Bronchial epithelial cell (primary cell): ENCODE measurements around the gene POLR2H. TPM values are rescaled to one million over a fixed set of nuclear protein-coding genes. Genes with fewer than 3 reads are reported as not detected.

ENCODE experiments used
- DNase-seq: peaks from one replicate; pipeline ENCODE4 v3.0.0-alpha.2; 2010; ENCODE audit warnings: low read depth
- FAIRE-seq: peaks from 2 replicates; lab custom pipeline; 2011; peaks lifted over from hg19 to GRCh38; lab: Jason Lieb, UNC
- H3K27me3 ChIP-seq: 2 replicates; pipeline ENCODE4 v1.5.1; 2011; ENCODE audit warnings: low read length; ENCODE audit not compliant: control insufficient read depth, insufficient read depth
- H3K36me3 ChIP-seq: 2 replicates; pipeline ENCODE4 v1.5.1; 2011; ENCODE audit warnings: low read length; ENCODE audit not compliant: control insufficient read depth, insufficient read depth
- H3K4me3 ChIP-seq: 2 replicates; pipeline ENCODE4 v1.5.1; 2011; ENCODE audit warnings: mild to moderate bottlenecking, low read depth, low read length, control low read depth
- total RNA-seq: library from RNA; depleted of rRNA; stranded (reverse); fragments of >200 nt; gene quantifications from 2 replicates; pipeline ENCODE4 v1.2.1, GENCODE V29; 2014
- TF ChIP-seq, protein P1 (sequence below): IDR thresholded peaks from 2 replicates; pipeline ENCODE4 v1.5.1; 2011; ENCODE audit warnings: mild to moderate bottlenecking, moderate library complexity, low read length, control low read depth, inconsistent platforms; ENCODE audit not compliant: insufficient read depth, severe bottlenecking

Gene POLR2H
- total RNA-seq, 1 donor from 2014 or later: 112 TPM

DNA sequence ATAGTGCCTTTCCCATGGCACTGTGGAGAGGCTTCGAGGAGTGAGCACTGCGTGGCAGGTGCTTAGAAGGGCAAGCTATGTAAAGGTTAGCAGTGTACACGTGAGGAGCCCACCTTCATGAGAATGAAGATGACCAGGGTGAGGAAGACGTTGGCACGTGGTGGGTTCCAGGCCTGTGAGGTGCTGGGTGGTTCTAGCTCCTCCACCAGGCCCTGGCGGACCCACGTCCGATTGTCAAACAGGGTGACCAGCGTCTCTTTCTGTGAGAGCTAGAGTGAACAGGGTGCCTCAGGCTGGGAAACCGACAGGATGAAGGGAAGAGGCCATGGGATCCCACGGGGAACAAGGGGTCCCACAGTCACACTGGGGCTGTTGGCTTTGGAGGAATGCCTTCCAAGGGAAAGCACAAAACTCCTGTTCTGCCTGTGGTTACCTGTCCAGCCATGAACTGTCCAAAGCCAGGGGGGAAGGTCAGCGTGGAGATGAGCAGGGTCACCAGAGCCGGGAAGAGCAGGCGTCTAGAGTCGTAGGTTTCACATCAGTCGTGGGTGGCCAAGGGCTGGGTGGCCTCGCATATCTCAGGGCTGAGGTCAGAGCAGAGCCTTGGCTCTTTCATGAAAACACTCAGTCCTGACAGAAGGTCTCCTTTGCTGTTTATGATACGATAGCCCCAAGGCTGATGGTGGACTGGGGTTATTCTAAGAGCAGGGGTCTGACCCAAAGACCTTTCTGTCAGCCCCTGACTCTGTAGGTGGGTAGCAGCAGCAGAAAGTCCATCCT is 6.1 kb upstream of the POLR2H start:
- FAIRE-seq (peak; percentile 47), DNase-seq (no peak)
- peaks cover 4% of the 10 kb centered on the region for H3K36me3 ChIP-seq
- TF ChIP-seq, protein P1, sequence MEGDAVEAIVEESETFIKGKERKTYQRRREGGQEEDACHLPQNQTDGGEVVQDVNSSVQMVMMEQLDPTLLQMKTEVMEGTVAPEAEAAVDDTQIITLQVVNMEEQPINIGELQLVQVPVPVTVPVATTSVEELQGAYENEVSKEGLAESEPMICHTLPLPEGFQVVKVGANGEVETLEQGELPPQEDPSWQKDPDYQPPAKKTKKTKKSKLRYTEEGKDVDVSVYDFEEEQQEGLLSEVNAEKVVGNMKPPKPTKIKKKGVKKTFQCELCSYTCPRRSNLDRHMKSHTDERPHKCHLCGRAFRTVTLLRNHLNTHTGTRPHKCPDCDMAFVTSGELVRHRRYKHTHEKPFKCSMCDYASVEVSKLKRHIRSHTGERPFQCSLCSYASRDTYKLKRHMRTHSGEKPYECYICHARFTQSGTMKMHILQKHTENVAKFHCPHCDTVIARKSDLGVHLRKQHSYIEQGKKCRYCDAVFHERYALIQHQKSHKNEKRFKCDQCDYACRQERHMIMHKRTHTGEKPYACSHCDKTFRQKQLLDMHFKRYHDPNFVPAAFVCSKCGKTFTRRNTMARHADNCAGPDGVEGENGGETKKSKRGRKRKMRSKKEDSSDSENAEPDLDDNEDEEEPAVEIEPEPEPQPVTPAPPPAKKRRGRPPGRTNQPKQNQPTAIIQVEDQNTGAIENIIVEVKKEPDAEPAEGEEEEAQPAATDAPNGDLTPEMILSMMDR: no peak
- H3K4me3 ChIP-seq: no peak overlapping the region
- H3K27me3 ChIP-seq: no peaks in the 10 kb centered on the region

DNA sequence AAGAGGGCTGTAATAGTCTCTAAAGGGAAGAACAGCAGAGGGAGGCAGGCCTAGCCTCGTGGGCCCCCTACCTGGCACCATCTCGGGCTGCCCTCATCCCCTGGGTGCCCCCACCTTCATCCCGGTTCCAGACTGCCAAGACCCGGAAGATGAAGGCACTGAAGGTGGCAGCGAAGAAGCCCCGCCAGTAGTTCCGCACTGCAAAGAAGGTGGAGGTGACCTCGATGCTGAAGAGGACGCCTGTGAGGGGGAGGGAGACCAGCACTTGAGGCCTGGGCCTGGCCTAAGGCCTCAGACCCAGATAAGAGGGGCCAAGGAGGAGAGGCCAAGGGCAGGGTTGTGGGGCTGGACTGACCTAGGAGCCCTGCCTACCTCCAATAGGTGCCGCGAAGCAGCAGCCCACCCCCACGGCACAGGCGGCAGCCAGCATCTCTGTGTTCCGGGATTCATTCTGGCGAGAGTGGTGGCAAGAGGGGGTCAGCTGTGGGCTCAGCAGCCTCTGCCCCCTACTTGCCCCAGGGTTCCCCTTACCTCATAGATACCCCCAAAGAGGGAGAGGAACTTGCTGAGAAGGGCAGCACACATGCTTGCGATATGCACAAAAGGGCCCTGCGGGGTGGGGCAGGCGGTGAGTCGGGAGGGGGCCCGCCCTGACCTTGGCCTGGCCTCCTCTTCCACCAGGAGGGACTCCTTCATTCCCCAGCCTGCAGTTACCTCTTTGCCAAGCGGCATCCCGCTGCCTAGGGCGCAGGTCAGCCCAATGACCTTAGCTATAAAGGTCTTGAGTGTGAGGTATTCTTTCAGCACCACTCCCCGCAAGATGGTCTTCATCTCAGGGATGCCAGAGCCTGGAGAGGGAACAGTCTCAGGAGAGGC is 4.0 kb upstream of the POLR2H start:
- TF ChIP-seq, protein P1: no peak
- no peaks in the 10 kb centered on the region for H3K27me3 ChIP-seq
- H3K4me3 ChIP-seq: no peak overlapping the region
- DNase-seq (no peak), FAIRE-seq (no peak)
- peaks cover 4% of the 10 kb centered on the region for H3K36me3 ChIP-seq

DNA sequence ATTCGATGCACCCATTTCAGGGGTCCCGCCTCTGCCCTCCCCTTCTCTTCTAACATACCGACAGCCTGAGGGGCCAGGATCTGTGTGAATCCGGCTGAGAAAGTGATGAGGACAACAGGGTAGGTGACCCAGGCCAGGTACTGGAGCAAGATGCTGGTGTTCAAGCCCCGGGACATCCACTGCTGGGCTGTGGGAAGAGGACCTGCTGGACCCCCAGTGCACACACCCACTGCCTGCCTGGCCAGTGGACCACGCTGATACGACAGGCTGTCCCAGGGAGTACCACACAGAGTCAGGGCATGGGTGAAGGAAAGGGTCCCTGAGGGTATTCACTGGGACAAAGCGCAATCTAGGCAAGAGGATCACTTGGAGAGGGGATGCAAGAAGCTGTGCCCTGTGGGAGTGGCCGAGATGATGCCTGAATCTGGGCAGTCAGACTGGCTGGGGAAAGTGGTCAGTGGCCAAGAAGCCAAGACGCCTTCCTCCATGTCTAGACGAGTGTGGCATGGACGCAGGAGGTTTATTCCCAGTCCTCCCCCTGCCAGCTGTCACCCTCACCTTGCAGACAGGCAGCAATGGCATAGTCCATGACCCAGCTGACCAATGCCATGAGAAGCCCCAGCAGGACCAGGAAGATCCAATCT is 3.3 kb upstream of the POLR2H start:
- Histone ChIP-seq H3K36me3 (peaks cover 4% of the 10 kb centered on the region), H3K27me3 (no peaks in the 10 kb centered on the region), H3K4me3 (no peak overlapping the region)
- FAIRE-seq (no peak), DNase-seq (no peak)
- TF ChIP-seq, protein P1: no peak

DNA sequence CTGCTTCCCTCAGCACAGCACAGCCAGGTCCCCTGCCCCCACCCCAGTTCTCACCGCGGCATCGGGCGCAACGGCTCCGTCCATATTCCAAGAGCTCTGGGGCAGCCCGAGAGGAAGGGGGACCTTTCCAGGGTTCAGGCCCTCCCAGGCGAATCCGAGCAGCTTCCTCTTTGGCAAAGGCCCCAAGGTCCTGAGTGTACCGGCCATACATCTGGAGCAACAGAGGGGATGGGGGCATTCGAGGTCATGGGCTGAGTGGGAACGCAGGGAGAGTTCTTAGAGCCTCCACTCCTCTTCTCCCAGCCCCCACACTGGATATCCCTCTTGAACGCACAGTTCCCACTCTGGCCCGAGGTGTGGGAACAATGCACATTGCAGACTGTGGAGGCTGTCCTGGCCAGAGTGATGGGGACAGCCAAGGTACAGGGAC is 2.6 kb upstream of the POLR2H start:
- no peak for FAIRE-seq
- TF ChIP-seq, protein P1: no peak
- H3K27me3 ChIP-seq: no peaks in the 10 kb centered on the region
- H3K36me3 ChIP-seq: peaks cover 4% of the 10 kb centered on the region
- H3K4me3 ChIP-seq: no peak overlapping the region
- DNase-seq: no peak

DNA sequence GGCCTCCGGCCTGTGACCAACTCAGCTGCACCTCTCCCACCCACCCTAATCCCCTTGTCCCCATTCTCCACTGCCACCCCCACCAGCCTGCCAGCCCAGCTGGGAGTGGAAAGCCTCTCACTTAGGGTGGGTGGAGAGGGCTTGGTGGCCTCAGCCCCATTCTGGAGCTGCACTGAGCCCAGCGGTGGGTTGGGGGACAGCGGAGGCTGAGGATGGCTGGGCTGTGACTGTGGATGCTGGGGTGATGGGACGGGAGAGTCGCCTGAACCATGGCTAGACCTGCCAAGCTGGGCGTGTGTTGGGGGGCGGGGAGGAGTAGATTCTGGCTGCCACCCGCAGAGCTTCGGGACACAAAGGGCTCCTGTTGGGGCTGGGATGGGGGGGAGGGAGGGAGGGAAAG is 1.9 kb upstream of the POLR2H start:
- Histone ChIP-seq H3K36me3 (peaks cover 7% of the 10 kb centered on the region), H3K4me3 (no peak overlapping the region), H3K27me3 (no peaks in the 10 kb centered on the region)
- FAIRE-seq (no peak), DNase-seq (no peak)
- TF ChIP-seq, protein P1: no peak
